WTC11 (cell line): ENCODE measurements around the gene TACC2. TPM values are rescaled to one million over a fixed set of nuclear protein-coding genes. Genes with fewer than 3 reads are reported as not detected.

Experiments used
- ATAC-seq: fragments of 200-7000 bp; cut with Tn5 transposase; 2 replicates; pipeline ENCODE4 v1.10.0; 2021; ENCODE audit warnings: mild to moderate bottlenecking, moderate library complexity
- CTCF ChIA-PET: fragments of 300-600 bp; sonication (Branson Sonifier 250); formaldehyde crosslinking; loops from one replicate; lab custom pipeline; 2021; ENCODE audit warnings: antibody characterized with exemption; lab: Charles Lee
- POLR2A ChIA-PET: fragments of 350-600 bp; sonication (Branson Sonifier 250); formaldehyde crosslinking; loops from one replicate; lab custom pipeline; 2021; ENCODE audit warnings: antibody characterized with exemption; lab: Charles Lee
- DNase-seq: peaks from one replicate; pipeline ENCODE4 v3.0.0; 2021; ENCODE audit warnings: low spot score
- H3K27ac Mint-ChIP-seq: 2 replicates; pipeline ENCODE4 v1.8.0; 2021; ENCODE audit warnings: mixed read lengths
- H3K27me3 Mint-ChIP-seq: 2 replicates; pipeline ENCODE4 v1.8.0; 2021; ENCODE audit warnings: low read depth, mild to moderate bottlenecking, moderate library complexity, mixed read lengths
- H3K36me3 Mint-ChIP-seq: 2 replicates; pipeline ENCODE4 v1.8.0; 2021; ENCODE audit warnings: mixed read lengths
- H3K4me1 Mint-ChIP-seq: 2 replicates; pipeline ENCODE4 v1.8.0; 2022; ENCODE audit warnings: mixed read lengths
- H3K4me3 Mint-ChIP-seq: 2 replicates; pipeline ENCODE4 v1.8.0; 2021; ENCODE audit warnings: mild to moderate bottlenecking, moderate library complexity, mixed read lengths
- H3K9me3 Mint-ChIP-seq: 2 replicates; pipeline ENCODE4 v1.8.0; 2021; ENCODE audit warnings: mixed read lengths
- AFF4 ChIP-seq: sonication (generic); formaldehyde crosslinking; IDR thresholded peaks from 2 replicates; pipeline ENCODE4 v1.8.1; 2023; ENCODE audit warnings: mild to moderate bottlenecking, missing genetic modification reagents, borderline replicate concordance
- ATF2 ChIP-seq: sonication (generic); formaldehyde crosslinking; IDR thresholded peaks from 2 replicates; pipeline ENCODE4 v1.8.1; 2022; ENCODE audit warnings: low read depth, missing genetic modification reagents, borderline replicate concordance
- CTCF ChIP-seq: fragments of 200-600 bp; IDR thresholded peaks from 2 replicates; pipeline ENCODE4 v1.8.0; 2022; ENCODE audit warnings: antibody characterized with exemption
- EMX1 ChIP-seq: fragments of 250-450 bp; sonication (Bioruptor Pico); IDR thresholded peaks from 2 replicates; pipeline ENCODE4 v1.8.0; 2021; ENCODE audit warnings: mild to moderate bottlenecking
- GABPB1 ChIP-seq: sonication (generic); formaldehyde crosslinking; IDR thresholded peaks from 2 replicates; pipeline ENCODE4 v1.8.1; 2023; ENCODE audit warnings: mild to moderate bottlenecking, missing genetic modification reagents
- IRF1 ChIP-seq: sonication (generic); formaldehyde crosslinking; IDR thresholded peaks from 2 replicates; pipeline ENCODE4 v1.8.0; 2023; ENCODE audit warnings: missing genetic modification reagents
- JAZF1 ChIP-seq: fragments of 250-450 bp; sonication (Bioruptor Pico); IDR thresholded peaks from 2 replicates; pipeline ENCODE4 v1.9.0; 2021; ENCODE audit warnings: moderate library complexity, mild to moderate bottlenecking, inconsistent platforms
- MAX ChIP-seq: sonication (generic); formaldehyde crosslinking; IDR thresholded peaks from 2 replicates; pipeline ENCODE4 v1.8.0; 2022; ENCODE audit warnings: mild to moderate bottlenecking, missing genetic modification reagents
- MLX ChIP-seq: sonication (generic); formaldehyde crosslinking; IDR thresholded peaks from 2 replicates; pipeline ENCODE4 v1.8.1; 2023; ENCODE audit warnings: mild to moderate bottlenecking, missing genetic modification reagents, moderate library complexity
- NFYB ChIP-seq: sonication (generic); formaldehyde crosslinking; conservative IDR thresholded peaks from 2 replicates; pipeline ENCODE4 v1.8.0; 2022; ENCODE audit warnings: low read depth, missing genetic modification reagents
- NR3C1 ChIP-seq: sonication (generic); formaldehyde crosslinking; conservative IDR thresholded peaks from 2 replicates; pipeline ENCODE4 v1.8.1; 2023; ENCODE audit warnings: low read depth, mild to moderate bottlenecking, missing genetic modification reagents
- RELA ChIP-seq: sonication (generic); formaldehyde crosslinking; IDR thresholded peaks from 2 replicates; pipeline ENCODE4 v1.8.1; 2022; ENCODE audit warnings: missing genetic modification reagents, mild to moderate bottlenecking, borderline replicate concordance
- RORB ChIP-seq: fragments of 250-450 bp; sonication (Bioruptor Pico); IDR thresholded peaks from 2 replicates; pipeline ENCODE4 v1.9.0; 2021; ENCODE audit warnings: mild to moderate bottlenecking
- USF2 ChIP-seq: sonication (generic); formaldehyde crosslinking; IDR thresholded peaks from 2 replicates; pipeline ENCODE4 v1.8.1; 2023; ENCODE audit warnings: mild to moderate bottlenecking, missing genetic modification reagents, moderate library complexity
- ZBTB21 ChIP-seq: sonication (generic); formaldehyde crosslinking; IDR thresholded peaks from 2 replicates; pipeline ENCODE4 v1.8.1; 2023; ENCODE audit warnings: mild to moderate bottlenecking, missing genetic modification reagents, borderline replicate concordance
- ZNF232 ChIP-seq: sonication (generic); formaldehyde crosslinking; IDR thresholded peaks from 2 replicates; pipeline ENCODE4 v1.8.0; 2022; ENCODE audit warnings: mild to moderate bottlenecking, missing genetic modification reagents
- ZNF512 ChIP-seq: sonication (generic); formaldehyde crosslinking; IDR thresholded peaks from 2 replicates; pipeline ENCODE4 v1.8.1; 2022; ENCODE audit warnings: missing genetic modification reagents, borderline replicate concordance
- total RNA-seq: library from RNA; stranded (reverse); gene quantifications from 3 replicates; pipeline ENCODE4 v1.2.3, GENCODE V29; 2021

TACC2 gene
- total RNA-seq, 1 experiment from 2014 or later, result 28.9 TPM

GRCh38 chr10:122164815-122165483, 176.0 kb downstream of the TACC2 start:
- Mint-ChIP-seq H3K27me3 (peaks cover 8% of the 10 kb centered on the region; the same call in 1 of the 2 replicates), H3K9me3 (no peaks in the 10 kb centered on the region), H3K4me3 (peak overlapping the region; percentile 86), H3K4me1 (peaks cover 74% of the 10 kb centered on the region), H3K36me3 (no peaks in the 10 kb centered on the region), H3K27ac (no peak overlapping the region)
- ChIA-PET CTCF (interaction anchor here (0.5 to 3.7 kb wide), 8 partner anchors 10 to 492 kb away, joined by 3 to 15 read pairs (median 3); no protein-coding TSS in a partner anchor), POLR2A (interaction anchor here (0.7 to 3.7 kb wide), 5 partner anchors 7 to 52 kb away, joined by 3 to 25 read pairs (median 3); no protein-coding TSS in a partner anchor)
- TF ChIP-seq NR3C1 (CRISPR knock-in tag) (no peak), CTCF (no peak), ZBTB21 (CRISPR knock-in tag) (no peak), MAX (CRISPR knock-in tag) (peak; percentile 8; the same call in 1 of the 2 replicates), RORB (CRISPR knock-in tag) (no peak), GABPB1 (CRISPR knock-in tag) (peak; percentile 70), ATF2 (CRISPR knock-in tag) (no peak)
- ATAC-seq (no peak), DNase-seq (no peak)

- peaks cover 8% of the 10 kb centered on the region; the same call in 1 of the 2 replicates for H3K27me3 Mint-ChIP-seq
- no peak for DNase-seq
- no peaks in the 10 kb centered on the region for H3K9me3 Mint-ChIP-seq
- no peak for ATAC-seq
- ChIA-PET CTCF (interaction anchor here (0.5 to 3.7 kb wide), 6 partner anchors 10 to 114 kb away, joined by 3 to 15 read pairs (median 3); no protein-coding TSS in a partner anchor), POLR2A (interaction anchor here (1.0 to 3.7 kb wide), 4 partner anchors 7 to 53 kb away, joined by 3 to 25 read pairs (median 12); no protein-coding TSS in a partner anchor)
- H3K36me3 Mint-ChIP-seq, result no peaks in the 10 kb centered on the region
- H3K4me3 Mint-ChIP-seq, result peak overlapping the region; percentile 86
- no peak overlapping the region for H3K27ac Mint-ChIP-seq
- TF ChIP-seq ZNF512 (CRISPR knock-in tag) (no peak), AFF4 (CRISPR knock-in tag) (no peak), JAZF1 (CRISPR knock-in tag) (no peak), EMX1 (no peak), IRF1 (CRISPR knock-in tag) (no peak), RELA (CRISPR knock-in tag) (no peak), MLX (CRISPR knock-in tag) (no peak), NFYB (CRISPR knock-in tag) (no peak), USF2 (CRISPR knock-in tag) (no peak), ZNF232 (no peak)
- H3K4me1 Mint-ChIP-seq, result peaks cover 77% of the 10 kb centered on the region
Observed at GRCh38 chr10:122165484-122166276, 176.7 kb downstream of the TACC2 start.
